IMR-90 (cell line): ENCODE measurements around the gene RIPOR3. TPM values are rescaled to one million over a fixed set of nuclear protein-coding genes. Genes with fewer than 3 reads are reported as not detected.

Experiments
- ATAC-seq: fragments of 200-7000 bp; cut with Tn5 transposase; 2 replicates; pipeline ENCODE4 v1.9.1; 2020; ENCODE audit warnings: low read depth, mild to moderate bottlenecking, moderate library complexity
- BruUV-seq: library from RNA; stranded (reverse); fragments of 400-500 nt; replicated peaks from 2 replicates; lab custom pipeline; 2021; lab: Mats Ljungman, UMichigan
- CTCF ChIA-PET: fragments of 300-600 bp; formaldehyde crosslinking; extraction: SDS; loops from one replicate; lab custom pipeline; 2021; ENCODE audit warnings: antibody characterized with exemption; lab: Yijun Ruan, JAX
- POLR2A ChIA-PET: fragments of 300-600 bp; sonication (Branson Sonifier 250); formaldehyde crosslinking; loops from one replicate; lab custom pipeline; 2022; ENCODE audit warnings: antibody characterized with exemption; ENCODE audit not compliant: unreplicated experiment; lab: Charles Lee
- DNase-seq: peaks from one replicate; pipeline ENCODE4 v3.0.0; 2013
- H2AFZ ChIP-seq: replicated peaks from 2 replicates; pipeline ENCODE3; 2013; ENCODE audit warnings: low read length, mild to moderate bottlenecking; ENCODE audit not compliant: poor library complexity
- H2AK5ac ChIP-seq: 2 replicates; pipeline ENCODE4 v1.6.1; 2013; ENCODE audit warnings: low read depth, low read length, inconsistent platforms
- H2AK9ac ChIP-seq: replicated peaks from 2 replicates; pipeline ENCODE3; 2013; ENCODE audit warnings: mild to moderate bottlenecking, low read depth, low read length, moderate library complexity; ENCODE audit not compliant: poor library complexity
- H2BK120ac ChIP-seq: 2 replicates; pipeline ENCODE4 v1.6.1; 2013; ENCODE audit warnings: low read depth, low read length, inconsistent platforms
- H2BK15ac ChIP-seq: 3 replicates; pipeline ENCODE4 v1.6.1; 2013; ENCODE audit warnings: low read depth, low read length, inconsistent platforms
- H2BK20ac ChIP-seq: 2 replicates; pipeline ENCODE4 v1.6.1; 2013; ENCODE audit warnings: low read depth, mild to moderate bottlenecking, inconsistent platforms, low read length, moderate library complexity
- H2BK5ac ChIP-seq: 2 replicates; pipeline ENCODE4 v1.6.1; 2013; ENCODE audit warnings: mild to moderate bottlenecking, low read depth, low read length, inconsistent platforms; ENCODE audit not compliant: poor library complexity, severe bottlenecking
- H3K14ac ChIP-seq: replicated peaks from 2 replicates; pipeline ENCODE4 v1.6.1; 2013; ENCODE audit warnings: low read depth, low read length, inconsistent platforms
- H3K18ac ChIP-seq: 2 replicates; pipeline ENCODE4 v1.6.1; 2013; ENCODE audit warnings: low read depth, low read length, control low read depth
- H3K23ac ChIP-seq: 2 replicates; pipeline ENCODE4 v1.6.1; 2013; ENCODE audit warnings: low read depth, low read length, inconsistent platforms
- H3K27ac ChIP-seq: 2 replicates; pipeline ENCODE4 v1.5.1; 2013; ENCODE audit warnings: mild to moderate bottlenecking, control low read depth, low read length; ENCODE audit not compliant: insufficient read depth
- H3K27me3 ChIP-seq: 2 replicates; pipeline ENCODE4 v1.6.1; 2013; ENCODE audit warnings: low read length; ENCODE audit not compliant: control insufficient read depth, insufficient read depth
- H3K36me3 ChIP-seq: 2 replicates; pipeline ENCODE4 v1.6.1; 2013; ENCODE audit warnings: low read length, mixed read lengths; ENCODE audit not compliant: control insufficient read depth, insufficient read depth
- H3K4ac ChIP-seq: 2 replicates; pipeline ENCODE4 v1.6.1; 2013; ENCODE audit warnings: low read depth, low read length, inconsistent platforms
- H3K4me1 ChIP-seq: 2 replicates; pipeline ENCODE4 v1.6.1; 2013; ENCODE audit warnings: low read length, mixed read lengths; ENCODE audit not compliant: control insufficient read depth, insufficient read depth
- H3K4me2 ChIP-seq: 2 replicates; pipeline ENCODE4 v1.6.1; 2013; ENCODE audit warnings: low read depth, mild to moderate bottlenecking, control low read depth, low read length, moderate library complexity
- H3K4me3 ChIP-seq: 2 replicates; pipeline ENCODE4 v1.5.1; 2013; ENCODE audit warnings: low read depth, mild to moderate bottlenecking, control low read depth, low read length, moderate library complexity; ENCODE audit not compliant: insufficient read depth
- H3K56ac ChIP-seq: 2 replicates; pipeline ENCODE4 v1.6.1; 2013; ENCODE audit warnings: low read length, inconsistent platforms; ENCODE audit not compliant: insufficient read depth; ENCODE audit errors: extremely low read depth
- H3K79me1 ChIP-seq, 2 experiments: 2 replicates each; pipeline ENCODE4 v1.6.1; 2013; ENCODE audit warnings: low read length in 2 of 2, inconsistent platforms in 1 of 2, low read depth in 1 of 2
- H3K9ac ChIP-seq: 2 replicates; pipeline ENCODE4 v1.6.1; 2013; ENCODE audit warnings: low read depth, low read length, control low read depth
- H3K9me1 ChIP-seq: 2 replicates; pipeline ENCODE4 v1.6.1; 2013; ENCODE audit warnings: low read length, inconsistent platforms; ENCODE audit not compliant: insufficient read depth
- H3K9me3 ChIP-seq: 2 replicates; pipeline ENCODE4 v1.6.1; 2013; ENCODE audit warnings: low read length; ENCODE audit not compliant: control insufficient read depth, insufficient read depth
- H4K20me1 ChIP-seq: 2 replicates; pipeline ENCODE4 v1.6.1; 2013; ENCODE audit warnings: low read length, inconsistent platforms; ENCODE audit not compliant: insufficient read depth
- H4K5ac ChIP-seq: 2 replicates; pipeline ENCODE4 v1.6.1; 2013; ENCODE audit warnings: mild to moderate bottlenecking, low read depth, low read length, control low read depth
- H4K8ac ChIP-seq, 2 experiments: 2 replicates each; pipeline ENCODE4 v1.6.1; 2013; ENCODE audit warnings: low read depth in 2 of 2, low read length in 2 of 2, control low read depth in 1 of 2, inconsistent platforms in 1 of 2
- H4K91ac ChIP-seq: 2 replicates; pipeline ENCODE4 v1.6.1; 2013; ENCODE audit warnings: low read depth, low read length, inconsistent platforms; ENCODE audit not compliant: insufficient read depth
- BHLHE40 ChIP-seq: fragments of 150-350 bp; IDR thresholded peaks from 2 replicates; pipeline ENCODE4 v1.6.1; 2016; ENCODE audit warnings: mild to moderate bottlenecking, low read depth, low read length
- CEBPB ChIP-seq: IDR thresholded peaks from 2 replicates; pipeline ENCODE4 v1.6.1; 2012; ENCODE audit warnings: low read depth, low read length, improper control_type of control experiment
- CHD1 ChIP-seq: IDR thresholded peaks from 2 replicates; pipeline ENCODE4 v1.6.1; 2012; ENCODE audit warnings: low read depth, low read length, improper control_type of control experiment
- CTCF ChIP-seq: conservative IDR thresholded peaks from 2 replicates; pipeline ENCODE4 v1.5.1; 2012; ENCODE audit warnings: mild to moderate bottlenecking, low read depth, low read length, improper control_type of control experiment
- ELK1 ChIP-seq: fragments of 150-350 bp; IDR thresholded peaks from 2 replicates; pipeline ENCODE4 v1.6.1; 2016; ENCODE audit warnings: low read depth, mild to moderate bottlenecking, low read length, moderate library complexity, borderline replicate concordance
- FOS ChIP-seq: fragments of 150-350 bp; IDR thresholded peaks from 2 replicates; pipeline ENCODE4 v1.6.1; 2016; ENCODE audit warnings: low read depth, low read length
- MAFK ChIP-seq: IDR thresholded peaks from 2 replicates; pipeline ENCODE4 v1.6.1; 2012; ENCODE audit warnings: low read depth, low read length, improper control_type of control experiment
- MAZ ChIP-seq: IDR thresholded peaks from 2 replicates; pipeline ENCODE4 v1.6.1; 2012; ENCODE audit warnings: low read depth, mild to moderate bottlenecking, low read length, improper control_type of control experiment, moderate library complexity, borderline replicate concordance
- MXI1 ChIP-seq: IDR thresholded peaks from 2 replicates; pipeline ENCODE4 v1.6.1; 2012; ENCODE audit warnings: low read depth, mild to moderate bottlenecking, low read length, moderate library complexity, borderline replicate concordance
- POLR2A ChIP-seq: IDR thresholded peaks from 2 replicates; pipeline ENCODE4 v1.6.1; 2012; ENCODE audit warnings: mild to moderate bottlenecking, low read depth, low read length
- RAD21 ChIP-seq: IDR thresholded peaks from 2 replicates; pipeline ENCODE4 v1.6.1; 2012; ENCODE audit warnings: low read length, improper control_type of control experiment
- RCOR1 ChIP-seq: IDR thresholded peaks from 2 replicates; pipeline ENCODE4 v1.6.1; 2012; ENCODE audit warnings: mild to moderate bottlenecking, low read length, improper control_type of control experiment; ENCODE audit not compliant: insufficient replicate concordance
- RFX5 ChIP-seq: IDR thresholded peaks from 2 replicates; pipeline ENCODE4 v1.8.0; 2012; ENCODE audit warnings: low read depth, mild to moderate bottlenecking, low read length, moderate library complexity
- SMC3 ChIP-seq: fragments of 150-350 bp; IDR thresholded peaks from 2 replicates; pipeline ENCODE4 v1.6.1; 2016; ENCODE audit warnings: low read depth, mild to moderate bottlenecking, antibody characterized with exemption, low read length, moderate library complexity
- USF2 ChIP-seq: fragments of 150-350 bp; IDR thresholded peaks from 2 replicates; pipeline ENCODE4 v1.6.1; 2017; ENCODE audit warnings: mild to moderate bottlenecking, antibody characterized with exemption, low read length, low read depth
- WGBS, 2 experiments: methylation state at CpG; one replicate each; pipeline versions ENCODE4 v1.1.5 to v1.1.7; 2013; ENCODE audit warnings: missing lambda C conversion rate in 2 of 2; ENCODE audit not compliant: insufficient read length in 1 of 2; ENCODE audit errors: extremely low coverage in 2 of 2; 5-methylcytosine and 5-hydroxymethylcytosine counted together
- dilution Hi-C: fragments of 300-500 bp; cut with HindIII; formaldehyde crosslinking; loops from one replicate; pipeline ENCODE4 v1.14.3; 2018; ENCODE audit warnings: low sequenced_read_pairs; ENCODE audit not compliant: unreplicated experiment
- in situ Hi-C: fragments of 300-500 bp; cut with MboI; formaldehyde crosslinking; loops from 3 replicates; pipeline ENCODE4 v1.14.3; 2019; ENCODE audit warnings: low sequenced_read_pairs, inconsistent platforms, mixed read lengths
- intact Hi-C: fragments of 100-400 bp; cut with micrococcal nuclease; formaldehyde crosslinking; loops from 2 replicates; pipeline ENCODE4 v1.10.0; 2022
- polyA plus RNA-seq, 3 experiments: library from polyadenylated mRNA; depleted of rRNA; stranded (reverse); fragments of >200 nt; gene quantifications; 2 replicates each; pipeline ENCODE4 v1.2.3, GENCODE V29; 2012; ENCODE audit warnings: low replicate concordance in 1 of 3
- total RNA-seq: library from RNA; depleted of rRNA; stranded (reverse); fragments of >200 nt; gene quantifications from 2 replicates; pipeline ENCODE4 v1.2.3, GENCODE V29; 2012

RIPOR3 gene
- total and polyA plus RNA-seq, 2 of the 4 experiments (the other 2 are of a cell fraction) = 0.54 to 1.7 TPM

- Histone ChIP-seq H3K56ac (no peak overlapping the region), H3K14ac (no peak overlapping the region), H2BK20ac (no peak overlapping the region), H4K20me1 (no peaks in the 10 kb centered on the region), H3K4ac (no peak overlapping the region), H3K36me3 (no peaks in the 10 kb centered on the region), H3K4me1 (peaks cover 5% of the 10 kb centered on the region; the same call in 1 of the 2 replicates), H2AK5ac (peak overlapping the region; percentile 74), H3K9me3 (no peaks in the 10 kb centered on the region), H2AFZ (peak overlapping the region; percentile 21), H3K4me3 (no peak overlapping the region), H3K9ac (no peak overlapping the region), H3K79me1 (peaks cover 4 to 26% of the 10 kb centered on the region in 2 experiments; a peak in 2 of 4 replicates), H4K8ac (no peak overlapping the region), H4K91ac (peak overlapping the region; percentile 37; the same call in 1 of the 2 replicates), H2AK9ac (peak overlapping the region; percentile 65), H3K18ac (no peak overlapping the region), H3K23ac (no peak overlapping the region), H3K9me1 (peaks cover under 1% of the 10 kb centered on the region), H3K27ac (no peak overlapping the region), H2BK5ac (peak overlapping the region; percentile 19), H3K27me3 (no peaks in the 10 kb centered on the region), H3K4me2 (no peak overlapping the region), H2BK120ac (peak overlapping the region; percentile 29; the same call in 1 of the 2 replicates), H2BK15ac (0 out of 3 replicates have a peak overlapping the region, but pooled peaks have one; percentile 48), H4K5ac (no peak overlapping the region)
- dilution Hi-C loops = no loop called here
- in situ Hi-C loops = no loop called here
- no TSS peak for BruUV-seq
- 89% methylated on average over 10 of the region's 16 CpGs; no CpG with 5 or more reads in 1 of the 2 experiments for WGBS, 2 experiments
- ATAC-seq (no peak), DNase-seq (no peak)
- intact Hi-C loops = no loop called here
- ChIA-PET CTCF (no interaction called here), POLR2A (no interaction called here)
- TF ChIP-seq CEBPB = no peak
- no peak for TF ChIP-seq POLR2A
- no peak for TF ChIP-seq RFX5
- TF ChIP-seq ELK1 = no peak
- no peak for TF ChIP-seq BHLHE40
- TF ChIP-seq RCOR1 = no peak
- no peak for TF ChIP-seq MAZ
- TF ChIP-seq SMC3 = no peak
- no peak for TF ChIP-seq USF2
- TF ChIP-seq MXI1 = no peak
- TF ChIP-seq FOS = no peak
- TF ChIP-seq MAFK = no peak
- no peak for TF ChIP-seq CHD1
- TF ChIP-seq CTCF = no peak
- TF ChIP-seq RAD21 = no peak
Observed at GRCh38 chr20:50628853-50629669, 62.3 kb downstream of the RIPOR3 start.
